Astrocyte (in vitro differentiated cells and primary cell): ENCODE data around the gene THRAP3.

ENCODE experiments used
- CTCF ChIP-seq: IDR thresholded peaks from 2 replicates; pipeline ENCODE4 v1.5.1; 2011; ENCODE audit warnings: low read depth, mild to moderate bottlenecking, inconsistent platforms, low read length, moderate library complexity; ENCODE audit not compliant: insufficient read depth
- EZH2 ChIP-seq: IDR thresholded peaks from 2 replicates; pipeline ENCODE4 v1.6.1; 2012; ENCODE audit warnings: mild to moderate bottlenecking, low read length, inconsistent platforms; ENCODE audit not compliant: insufficient read depth

- TF ChIP-seq EZH2 = no peak
- no peak for TF ChIP-seq CTCF
Observed at GRCh38 chr1:36345353-36345752, 121.1 kb downstream of the THRAP3 start.
